Large intestine (tissue), 3 donors: Measurements from ENCODE around the gene SBF1. TPM values are rescaled to one million over a fixed set of nuclear protein-coding genes. Genes with fewer than 3 reads are reported as not detected.
A peak's percentile ranks its signal among the peaks of the same experiment; 100 is the strongest.

Experiments
- DNase-seq, 2 donors: peaks; one replicate each; pipeline versions ENCODE4 v3.0.0 to v3.0.0-alpha.2; 2013
- H3K27ac ChIP-seq: one replicate; pipeline ENCODE4 v1.5.1; 2013; ENCODE audit warnings: low read length
- H3K27me3 ChIP-seq: 2 replicates; pipeline ENCODE4 v1.6.1; 2013; ENCODE audit warnings: low read length; ENCODE audit not compliant: control insufficient read depth, insufficient read depth
- H3K36me3 ChIP-seq: 2 replicates; pipeline ENCODE4 v1.6.1; 2013; ENCODE audit warnings: low read length; ENCODE audit not compliant: control insufficient read depth, insufficient read depth
- H3K4me1 ChIP-seq: one replicate; pipeline ENCODE4 v1.6.1; 2013; ENCODE audit warnings: low read length; ENCODE audit not compliant: control insufficient read depth, insufficient read depth
- H3K4me3 ChIP-seq: one replicate; pipeline ENCODE4 v1.5.1; 2013; ENCODE audit warnings: low read length
- H3K9me3 ChIP-seq: one replicate; pipeline ENCODE4 v1.6.1; 2013; ENCODE audit warnings: mild to moderate bottlenecking, low read depth, low read length, moderate library complexity; ENCODE audit not compliant: control insufficient read depth
- WGBS: methylation state at CpG from one replicate; pipeline ENCODE4 v1.1.5; 2013; ENCODE audit warnings: low lambda C conversion rate; ENCODE audit not compliant: insufficient coverage; 5-methylcytosine and 5-hydroxymethylcytosine counted together
- polyA plus RNA-seq: library from polyadenylated mRNA; unstranded; fragments of 120-200 nt; gene quantifications from one replicate; pipeline ENCODE4 v1.2.1, GENCODE V29; 2013

The SBF1 gene
- polyA plus RNA-seq, 1 donor: 37.5 TPM

GRCh38 chr22:50497093-50497492 is 22.3 kb upstream of the SBF1 start:
- no peak for DNase-seq
- 64% methylated on average over 1 of the region's 6 CpGs for WGBS
- Histone ChIP-seq H3K36me3 (peaks cover 1% of the 10 kb centered on the region), H3K4me3 (no peak overlapping the region), H3K27ac (no peak overlapping the region), H3K4me1 (no peaks in the 10 kb centered on the region), H3K27me3 (no peaks in the 10 kb centered on the region), H3K9me3 (no peaks in the 10 kb centered on the region)

DNA sequence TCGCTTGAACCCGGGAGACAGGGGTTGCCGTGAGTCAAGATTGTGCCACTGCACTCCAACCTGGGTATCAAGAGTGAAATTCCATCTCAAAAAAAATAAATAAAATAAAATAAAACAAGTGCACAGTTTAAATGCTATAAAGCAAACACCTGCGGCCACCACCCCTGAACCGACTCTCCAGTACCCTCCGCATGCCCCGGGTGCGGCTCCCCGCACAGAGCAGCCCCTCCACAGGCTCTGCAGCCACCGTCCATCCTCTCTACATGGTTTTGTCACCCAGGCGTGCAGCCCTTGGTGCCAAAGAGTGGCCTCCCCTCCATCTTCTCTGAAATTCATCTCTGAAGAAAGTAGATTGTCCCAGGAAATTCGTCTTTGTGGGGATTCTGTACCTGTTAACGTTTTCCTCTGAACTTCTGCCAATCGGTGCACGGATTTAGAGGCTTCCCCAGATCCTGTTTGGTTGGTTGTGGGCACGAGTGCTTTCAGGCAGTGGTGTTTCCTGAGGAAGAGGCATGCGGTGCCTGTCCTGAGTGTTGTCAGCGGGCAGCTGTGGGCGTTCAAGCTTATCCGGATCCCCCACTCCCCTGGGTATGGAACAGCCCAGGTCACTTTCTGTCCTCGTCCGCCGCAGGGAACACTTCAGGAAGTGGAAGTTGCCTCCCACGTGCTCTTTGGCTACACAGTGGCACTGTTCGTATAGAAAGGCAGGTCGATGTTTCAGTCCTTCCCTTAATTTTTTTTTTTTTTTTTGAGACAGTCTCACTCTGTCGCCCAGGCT is 15.9 kb upstream of the SBF1 start:
- H3K4me1 ChIP-seq: no peaks in the 10 kb centered on the region
- WGBS: 100% methylated on average over 5 of the region's 27 CpGs
- H3K4me3 ChIP-seq: no peak overlapping the region
- DNase-seq: no peak
- H3K9me3 ChIP-seq: no peaks in the 10 kb centered on the region
- H3K36me3 ChIP-seq: no peaks in the 10 kb centered on the region
- H3K27me3 ChIP-seq: peaks cover 2% of the 10 kb centered on the region
- no peak overlapping the region for H3K27ac ChIP-seq

- Histone ChIP-seq H3K36me3 (no peaks in the 10 kb centered on the region), H3K4me1 (peaks cover 9% of the 10 kb centered on the region), H3K9me3 (no peaks in the 10 kb centered on the region), H3K27ac (no peak overlapping the region), H3K27me3 (peaks cover 2% of the 10 kb centered on the region), H3K4me3 (no peak overlapping the region)
- no peak for DNase-seq
- no CpG with 5 or more reads among the region's 31 CpGs for WGBS
These were observed 14.8 kb upstream of the SBF1 start for GRCh38 chr22:50489363-50490243.

DNA sequence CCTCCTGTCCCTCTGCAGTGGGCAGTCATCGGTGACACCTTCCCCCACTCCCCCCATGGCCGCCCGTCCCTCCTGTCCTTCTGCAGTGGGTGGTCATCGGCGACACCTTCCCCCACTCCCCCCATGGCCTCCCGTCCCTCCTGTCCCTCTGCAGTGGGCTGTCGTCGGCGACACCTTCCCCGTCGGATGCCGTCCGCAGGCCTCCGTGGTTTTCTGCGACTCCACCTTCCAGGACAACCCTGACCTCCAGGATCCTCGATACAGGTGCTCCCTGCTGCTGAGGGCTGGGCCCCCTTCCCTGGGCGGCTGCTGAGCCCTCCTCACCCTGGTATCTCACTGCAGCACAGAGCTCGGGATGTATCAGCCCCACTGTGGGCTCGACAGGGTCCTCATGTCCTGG is 14.1 kb upstream of the SBF1 start:
- H3K36me3 ChIP-seq: no peaks in the 10 kb centered on the region
- H3K4me3 ChIP-seq: no peak overlapping the region
- no peak overlapping the region for H3K27ac ChIP-seq
- DNase-seq: no peak
- H3K4me1 ChIP-seq: peaks cover 14% of the 10 kb centered on the region
- WGBS: no CpG with 5 or more reads among the region's 19 CpGs
- H3K9me3 ChIP-seq: no peaks in the 10 kb centered on the region
- peaks cover 2% of the 10 kb centered on the region for H3K27me3 ChIP-seq

DNA sequence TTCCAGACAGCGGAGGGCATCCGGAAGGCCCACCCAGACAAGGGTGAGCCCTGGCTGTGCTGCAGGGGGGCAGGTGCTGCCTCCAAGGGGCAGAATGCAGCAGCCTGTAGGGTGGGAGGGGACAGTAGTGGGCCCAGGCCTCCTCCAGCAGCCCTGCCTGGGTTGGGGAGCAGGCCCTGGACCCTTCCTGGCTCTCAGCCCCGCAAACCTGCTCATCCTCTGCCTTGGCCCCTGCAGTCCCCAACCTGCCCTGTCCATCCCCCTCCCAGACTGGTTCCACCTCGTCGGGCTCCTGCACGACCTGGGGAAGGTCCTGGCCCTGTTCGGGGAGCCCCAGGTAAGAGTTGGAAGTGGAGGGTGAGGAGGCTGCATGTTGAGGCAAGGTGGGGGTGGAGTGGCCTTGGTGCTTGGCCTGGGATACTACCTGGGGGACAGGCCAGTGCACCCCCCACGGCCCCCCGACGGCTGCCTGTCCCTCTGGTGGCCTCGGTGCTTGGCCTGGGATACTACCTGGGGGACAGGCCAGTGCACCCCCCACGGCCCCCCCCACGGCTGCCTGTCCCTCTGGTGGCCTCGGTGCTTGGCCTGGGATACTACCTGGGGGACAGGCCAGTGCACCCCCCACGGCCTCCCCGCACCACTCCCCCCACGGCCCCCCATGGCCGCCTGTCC is 13.3 kb upstream of the SBF1 start:
- Histone ChIP-seq H3K27ac (no peak overlapping the region), H3K36me3 (no peaks in the 10 kb centered on the region), H3K9me3 (no peaks in the 10 kb centered on the region), H3K4me1 (peaks cover 20% of the 10 kb centered on the region), H3K27me3 (peaks cover 2% of the 10 kb centered on the region), H3K4me3 (no peak overlapping the region)
- DNase-seq: no peak
- WGBS: no CpG with 5 or more reads among the region's 18 CpGs

GRCh38 chr22:50487290-50488005 is 12.6 kb upstream of the SBF1 start:
- no CpG with 5 or more reads among the region's 23 CpGs for WGBS
- DNase-seq: no peak
- Histone ChIP-seq H3K27ac (no peak overlapping the region), H3K9me3 (no peaks in the 10 kb centered on the region), H3K4me1 (peaks cover 20% of the 10 kb centered on the region), H3K36me3 (no peaks in the 10 kb centered on the region), H3K4me3 (no peak overlapping the region), H3K27me3 (peaks cover 4% of the 10 kb centered on the region)

DNA sequence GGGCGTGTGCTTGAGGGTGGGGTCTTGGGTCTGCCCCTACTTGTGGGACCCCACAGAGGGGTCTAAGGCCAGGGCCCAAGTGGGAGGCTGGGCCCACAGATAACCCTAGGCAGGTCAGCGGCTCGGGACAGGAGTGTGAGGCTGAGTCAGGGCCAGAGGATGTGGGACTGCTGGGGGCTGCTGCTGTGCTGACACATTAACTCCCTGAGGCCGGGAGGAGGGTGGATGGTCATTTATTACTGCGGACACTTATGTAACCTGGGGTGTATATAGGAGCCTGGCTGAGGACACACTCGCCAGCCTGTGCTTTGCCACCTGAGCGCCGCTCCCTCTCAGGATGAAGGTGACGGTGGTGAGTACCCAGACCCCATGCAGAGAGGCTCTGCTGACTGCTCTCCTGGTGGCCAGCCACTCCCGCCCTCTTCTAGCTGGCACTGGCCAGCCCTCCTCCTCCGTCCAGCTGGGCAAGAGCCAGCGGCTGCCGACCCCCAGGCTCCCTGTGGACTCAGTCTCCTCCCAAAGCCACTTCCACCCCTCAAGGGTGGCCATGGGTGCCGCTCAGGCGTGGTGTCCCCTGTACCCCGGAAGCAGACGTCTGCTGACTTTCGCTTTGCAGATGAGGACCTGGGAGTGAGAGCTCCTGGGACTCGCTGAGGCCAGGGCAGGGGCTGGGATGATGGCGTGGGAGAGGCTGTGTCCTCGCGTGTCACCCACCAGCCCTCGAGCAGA is 11.9 kb upstream of the SBF1 start, which contains the start of gene MIOX:
MIOX (plus strand) TSS at position 299 of the 729 bp plus-strand sequence; CDS start at position 338, 39 bp downstream.
- Histone ChIP-seq H3K36me3 (no peaks in the 10 kb centered on the region), H3K4me3 (no peak within 1 kb of the TSS), H3K9me3 (peaks cover 5% of the 10 kb centered on the region), H3K27me3 (peaks cover 11% of the 10 kb centered on the region), H3K4me1 (peaks cover 24% of the 10 kb centered on the region), H3K27ac (peak within 1 kb of the TSS; percentile 94)
- no peak for DNase-seq
- whole genome bisulfite sequencing: no CpG with 5 or more reads among the region's 23 CpGs

DNA sequence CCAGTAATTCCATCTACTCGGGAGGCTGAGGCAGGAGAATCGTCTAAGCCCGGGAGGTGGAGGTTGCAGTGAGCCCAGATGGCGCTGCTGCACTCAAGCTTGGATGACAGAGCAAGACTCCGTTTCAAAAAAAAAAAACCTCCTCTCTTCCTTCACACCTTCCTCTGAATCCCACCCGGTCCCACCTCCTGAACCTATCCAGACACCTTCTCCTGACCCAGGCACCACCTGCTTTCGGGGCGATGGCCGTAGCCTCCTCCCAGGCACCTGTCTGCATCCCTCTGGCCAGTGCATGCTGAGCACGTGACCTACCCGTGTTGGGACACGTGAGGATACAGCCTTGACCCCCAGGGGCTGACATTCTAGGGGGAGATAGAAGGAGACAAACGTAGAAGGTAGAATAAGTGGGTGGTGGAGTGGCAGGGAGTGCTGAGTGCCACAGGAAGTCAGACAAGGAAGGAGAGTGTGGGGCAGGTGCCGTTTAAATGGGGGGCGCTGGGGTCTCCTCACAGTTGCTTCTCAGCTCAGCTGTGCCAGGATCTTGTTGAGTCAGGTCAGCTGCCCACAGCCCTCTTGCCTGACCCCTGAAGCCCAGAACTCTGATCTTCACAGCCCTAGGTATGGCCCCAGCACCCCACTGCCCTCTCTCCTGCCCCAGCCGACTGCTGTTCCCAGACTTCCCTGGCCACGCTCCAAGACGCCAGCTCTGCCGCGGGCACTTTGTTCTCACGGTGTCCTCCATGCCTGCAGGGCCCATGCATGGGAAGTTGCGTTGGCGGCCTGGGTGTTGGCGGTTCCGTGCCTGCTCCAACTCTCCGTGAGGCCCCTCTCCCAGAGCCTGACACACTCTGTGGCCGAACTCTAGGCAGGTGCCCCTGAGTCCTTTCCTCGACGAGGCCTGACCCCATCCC is 10.6 kb upstream of the SBF1 start:
- no CpG with 5 or more reads among the region's 29 CpGs for WGBS
- peak in 1 of 2 donors; percentile 30 for DNase-seq

More for the DNA sequence above, 10.6 kb upstream of the SBF1 start:
- H3K36me3 ChIP-seq: no peaks in the 10 kb centered on the region
- H3K27me3 ChIP-seq: peaks cover 19% of the 10 kb centered on the region
- H3K4me1 ChIP-seq: peaks cover 24% of the 10 kb centered on the region
- peaks cover 8% of the 10 kb centered on the region for H3K9me3 ChIP-seq
- peak overlapping the region; percentile 94 for H3K27ac ChIP-seq
- H3K4me3 ChIP-seq: no peak overlapping the region
